T-helper 22 cell (primary cell): ENCODE measurements around the gene ENOX2.

Experiments used
- DNase-seq: peaks from one replicate; pipeline ENCODE4 v3.0.0-alpha.2; 2020; ENCODE audit warnings: low read depth

ENOX2 gene

GRCh38 chrX:130879869-130880268, 23.1 kb downstream of the ENOX2 start:
- no peak for DNase-seq

GRCh38 chrX:130878350-130879341, 24.4 kb downstream of the ENOX2 start:
- DNase-seq: no peak

GRCh38 chrX:130877892-130878341, 25.1 kb downstream of the ENOX2 start:
- no peak for DNase-seq

- DNase-seq: no peak
Measured at GRCh38 chrX:130876226-130876625, 26.8 kb downstream of the ENOX2 start.

GRCh38 chrX:130874751-130875150, 28.3 kb downstream of the ENOX2 start:
- DNase-seq: no peak

GRCh38 chrX:130869239-130869638, 33.8 kb downstream of the ENOX2 start:
- no peak for DNase-seq

GRCh38 chrX:130861462-130861861, 41.5 kb downstream of the ENOX2 start:
- DNase-seq: no peak

GRCh38 chrX:130857207-130857606, 45.8 kb downstream of the ENOX2 start:
- DNase-seq: no peak

- DNase-seq: no peak
Measured at GRCh38 chrX:130851569-130851968, 51.4 kb downstream of the ENOX2 start.

GRCh38 chrX:130848763-130849162, 54.2 kb downstream of the ENOX2 start:
- no peak for DNase-seq

- DNase-seq: no peak
Measured at GRCh38 chrX:130846746-130847145, 56.3 kb downstream of the ENOX2 start.

- no peak for DNase-seq
Measured at GRCh38 chrX:130841776-130842175, 61.2 kb downstream of the ENOX2 start.

GRCh38 chrX:130840345-130840744, 62.7 kb downstream of the ENOX2 start:
- DNase-seq: no peak

GRCh38 chrX:130836447-130836846, 66.6 kb downstream of the ENOX2 start:
- DNase-seq: no peak

- DNase-seq: no peak
Measured at GRCh38 chrX:130834830-130835229, 68.2 kb downstream of the ENOX2 start.

- DNase-seq: no peak
Measured at GRCh38 chrX:130834149-130834548, 68.9 kb downstream of the ENOX2 start.

- no peak for DNase-seq
Measured at GRCh38 chrX:130831347-130831722, 71.7 kb downstream of the ENOX2 start.

- DNase-seq: no peak
Measured at GRCh38 chrX:130830599-130831346, 72.2 kb downstream of the ENOX2 start.

GRCh38 chrX:130829526-130830515, 73.2 kb downstream of the ENOX2 start:
- no peak for DNase-seq

GRCh38 chrX:130828641-130829040, 74.4 kb downstream of the ENOX2 start:
- no peak for DNase-seq

GRCh38 chrX:130827648-130828047, 75.4 kb downstream of the ENOX2 start:
- no peak for DNase-seq

- DNase-seq: no peak
Measured at GRCh38 chrX:130826249-130826648, 76.8 kb downstream of the ENOX2 start.
